ENCODE results near the gene MAP1B. TPM values are rescaled to one million over a fixed set of nuclear protein-coding genes. Genes with fewer than 3 reads are reported as not detected.

MAP1B gene
- polyA plus RNA-seq, 2 of the 4 experiments (the other 2 are of a cell fraction), result 40.2 to 73.0 TPM

GRCh38 chr5:72241346-72242003 lies 134.2 kb downstream of the MAP1B start:
- 85% methylated on average over 5 of the region's 5 CpGs for WGBS (ENCODE audit: missing lambda C conversion rate)
- DNase-seq (ENCODE audit: low read depth in 1 of 2, low spot score in 1 of 2), result no peak
- Histone ChIP-seq H3K4me2 (no peak overlapping the region), H3K9me3 (no peaks in the 10 kb centered on the region), H3K4me1 (peaks cover 23% of the 10 kb centered on the region), H3K27ac (no peak overlapping the region), H3K4me3 (no peak overlapping the region)
- ChIA-PET POLR2A (no interaction called here), CTCF (interaction anchor here (0.6 to 1.6 kb wide), 3 partner anchors 15 to 67 kb away, joined by 6 read pairs; no protein-coding TSS in a partner anchor)
- TF ChIP-seq CBX8 (IDR thresholded peaks at IDR 0.05), result no peak
- TF ChIP-seq, protein P1, sequence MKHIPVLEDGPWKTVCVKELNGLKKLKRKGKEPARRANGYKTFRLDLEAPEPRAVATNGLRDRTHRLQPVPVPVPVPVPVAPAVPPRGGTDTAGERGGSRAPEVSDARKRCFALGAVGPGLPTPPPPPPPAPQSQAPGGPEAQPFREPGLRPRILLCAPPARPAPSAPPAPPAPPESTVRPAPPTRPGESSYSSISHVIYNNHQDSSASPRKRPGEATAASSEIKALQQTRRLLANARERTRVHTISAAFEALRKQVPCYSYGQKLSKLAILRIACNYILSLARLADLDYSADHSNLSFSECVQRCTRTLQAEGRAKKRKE (CRISPR knock-in tag; IDR thresholded peaks at IDR 0.05; ENCODE audit: low read depth), result no peak
- no peak for TF ChIP-seq JUN (IDR thresholded peaks at IDR 0.05)
- no peak for TF ChIP-seq PBX3 (IDR thresholded peaks at IDR 0.05)
- TF ChIP-seq HOXB5 (CRISPR knock-in tag; IDR thresholded peaks at IDR 0.05), result no peak
- no peak for TF ChIP-seq SMC3 (IDR thresholded peaks at IDR 0.05)
- TF ChIP-seq HDAC2 (IDR thresholded peaks at IDR 0.05), result no peak
- TF ChIP-seq MYC (IDR thresholded peaks at IDR 0.05; ENCODE audit: borderline replicate concordance, low read length), result no peak
- TF ChIP-seq TFCP2L1 (CRISPR knock-in tag; IDR thresholded peaks at IDR 0.05), result no peak
- no peak for ATAC-seq
- no peak for FAIRE-seq

DNA sequence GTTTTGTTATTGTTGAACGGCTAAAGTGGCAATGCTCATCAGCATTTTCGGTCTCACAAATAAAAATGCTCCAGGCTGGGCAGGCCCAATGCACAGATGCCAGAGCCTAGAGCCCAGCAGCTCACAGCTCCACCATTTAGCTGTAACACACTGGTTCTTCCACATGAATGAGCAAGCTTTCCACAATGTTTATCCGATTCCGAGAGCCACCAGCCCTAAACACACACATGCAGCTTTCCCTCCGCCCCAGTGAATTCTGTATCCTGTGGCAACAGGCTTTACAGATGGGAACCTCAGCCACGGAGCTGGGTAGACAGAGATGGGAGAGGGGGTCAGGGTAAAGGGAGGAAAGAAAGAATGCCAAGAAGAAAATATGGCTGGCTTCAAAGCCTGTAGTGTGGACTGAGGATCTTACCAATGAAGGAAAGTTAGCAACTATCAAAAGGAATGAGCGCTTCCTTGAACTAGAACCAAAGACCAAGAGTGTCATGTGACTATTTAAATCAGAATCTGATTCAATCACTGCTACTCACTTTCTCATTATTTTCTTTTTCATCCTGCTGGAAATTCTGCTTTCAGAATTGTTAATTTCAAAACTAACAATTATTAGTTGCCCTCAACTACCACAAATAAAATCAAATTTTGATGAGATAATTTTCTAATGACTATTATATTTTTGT lies 135.7 kb downstream of the MAP1B start:
- Histone ChIP-seq H3K4me1 (peaks cover 37% of the 10 kb centered on the region), H3K4me3 (no peak overlapping the region), H3K4me2 (no peak overlapping the region), H3K27ac (peak overlapping the region in 1 of 2 experiments; percentile 4; a peak in 1 of 6 replicates), H3K9me3 (no peaks in the 10 kb centered on the region)
- ChIA-PET POLR2A (interaction anchor here (1.0 kb wide), 1 partner anchor 109 kb away, joined by 5 read pairs; no protein-coding TSS in a partner anchor), CTCF (interaction anchor here (0.6 to 1.0 kb wide), 3 partner anchors 73 to 467 kb away, joined by 3 to 6 read pairs (median 5); no protein-coding TSS in a partner anchor)
- 91% methylated on average over 7 of the region's 7 CpGs for WGBS (ENCODE audit: missing lambda C conversion rate)
- TF ChIP-seq HDAC2 (IDR thresholded peaks at IDR 0.05), result no peak
- TF ChIP-seq EHMT2 (IDR thresholded peaks at IDR 0.05; ENCODE audit: low read depth), result no peak
- TF ChIP-seq CHD2 (IDR thresholded peaks at IDR 0.05; ENCODE audit: low read length, partially characterized antibody), result no peak
- no peak for TF ChIP-seq BHLHE40 (IDR thresholded peaks at IDR 0.05; ENCODE audit: low read depth, low read length)
- no peak for TF ChIP-seq ZNF302 (CRISPR knock-in tag; IDR thresholded peaks at IDR 0.05)
- no peak for TF ChIP-seq REST (IDR thresholded peaks at IDR 0.05)
- no peak for TF ChIP-seq POLR2AphosphoS2 (conservative IDR thresholded peaks at IDR 0.05; ENCODE audit: low read length)
- TF ChIP-seq FOSL2 (IDR thresholded peaks at IDR 0.05), result no peak
- TF ChIP-seq FOSL2 (CRISPR knock-in tag; IDR thresholded peaks at IDR 0.05), result no peak
- no peak for TF ChIP-seq HOXA7 (CRISPR knock-in tag; IDR thresholded peaks at IDR 0.05)
- TF ChIP-seq HOXB13 (CRISPR knock-in tag; IDR thresholded peaks at IDR 0.05; ENCODE audit: low read depth), result no peak
- no peak for TF ChIP-seq TP53 (CRISPR knock-in tag; IDR thresholded peaks at IDR 0.05)
- no peak for TF ChIP-seq ZFP36 (IDR thresholded peaks at IDR 0.05; ENCODE audit: borderline replicate concordance, partially characterized antibody)
- TF ChIP-seq, protein P2, sequence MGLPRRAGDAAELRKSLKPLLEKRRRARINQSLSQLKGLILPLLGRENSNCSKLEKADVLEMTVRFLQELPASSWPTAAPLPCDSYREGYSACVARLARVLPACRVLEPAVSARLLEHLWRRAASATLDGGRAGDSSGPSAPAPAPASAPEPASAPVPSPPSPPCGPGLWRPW (IDR thresholded peaks at IDR 0.05), result no peak
- no peak for TF ChIP-seq KDM5A (IDR thresholded peaks at IDR 0.05)
- TF ChIP-seq, protein P3, sequence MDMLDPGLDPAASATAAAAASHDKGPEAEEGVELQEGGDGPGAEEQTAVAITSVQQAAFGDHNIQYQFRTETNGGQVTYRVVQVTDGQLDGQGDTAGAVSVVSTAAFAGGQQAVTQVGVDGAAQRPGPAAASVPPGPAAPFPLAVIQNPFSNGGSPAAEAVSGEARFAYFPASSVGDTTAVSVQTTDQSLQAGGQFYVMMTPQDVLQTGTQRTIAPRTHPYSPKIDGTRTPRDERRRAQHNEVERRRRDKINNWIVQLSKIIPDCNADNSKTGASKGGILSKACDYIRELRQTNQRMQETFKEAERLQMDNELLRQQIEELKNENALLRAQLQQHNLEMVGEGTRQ (IDR thresholded peaks at IDR 0.05), result no peak
- no peak for TF ChIP-seq EHF (CRISPR knock-in tag; IDR thresholded peaks at IDR 0.05)
- FAIRE-seq (no peak), ATAC-seq (no peak), DNase-seq (ENCODE audit: low read depth in 1 of 2, low spot score in 1 of 2) (no peak)
